B cell (primary cell): ENCODE measurements around the gene KEL. TPM values are rescaled to one million over a fixed set of nuclear protein-coding genes. Genes with fewer than 3 reads are reported as not detected.

Experiments used
- ATAC-seq: fragments of 200-7000 bp; cut with Tn5 transposase; one replicate; pipeline ENCODE4 v1.10.0; 2021; ENCODE audit warnings: low read depth, mild to moderate bottlenecking, moderate number of reproducible peaks, moderate library complexity
- CTCF ChIA-PET: fragments of 350-600 bp; sonication (Branson Sonifier 250); formaldehyde crosslinking; loops from one replicate; lab custom pipeline; 2021; ENCODE audit warnings: antibody characterized with exemption, inconsistent platforms; lab: Charles Lee
- POLR2A ChIA-PET: fragments of 350-600 bp; sonication (Branson Sonifier 250); formaldehyde crosslinking; loops from one replicate; lab custom pipeline; 2021; ENCODE audit warnings: antibody characterized with exemption; lab: Charles Lee
- DNase-seq: peaks from one replicate; pipeline ENCODE4 v3.0.0; 2013
- H2AFZ ChIP-seq: 2 replicates; pipeline ENCODE4 v1.6.1; 2012; ENCODE audit warnings: mild to moderate bottlenecking, low read depth, low read length; ENCODE audit not compliant: insufficient read depth, poor library complexity, severe bottlenecking
- H3K27ac ChIP-seq, 2 donors: 1 replicate in 1 of 2; 2 replicates in 1 of 2; pipeline ENCODE4 v1.5.1; 2012 to 2013; ENCODE audit warnings: low read length in 2 of 2, mild to moderate bottlenecking in 2 of 2, moderate library complexity in 1 of 2
- H3K27me3 ChIP-seq, 4 experiments: fragments of 200-600 bp in 1 of 4; sonication (generic) in 1 of 4; replicated peaks in 1 of 4; 1 replicate in 2 of 4; 2 replicates in 2 of 4; pipeline versions ENCODE4 v1.6.1 to v1.7.0; 2013 to 2016; ENCODE audit warnings: low read length in 3 of 4, mild to moderate bottlenecking in 2 of 4, mixed read lengths in 1 of 4, moderate library complexity in 1 of 4; ENCODE audit not compliant: insufficient read depth in 4 of 4, control insufficient read depth in 3 of 4; ENCODE audit errors: control extremely low read depth in 1 of 4
- H3K36me3 ChIP-seq, 2 experiments: replicated peaks in 1 of 2; 1 replicate in 1 of 2; 2 replicates in 1 of 2; pipeline versions ENCODE4 v1.6.1 to v1.7.1; 2013; ENCODE audit warnings: low read length in 1 of 2; ENCODE audit not compliant: insufficient read depth in 2 of 2, control insufficient read depth in 1 of 2; ENCODE audit errors: control extremely low read depth in 1 of 2, extremely low read depth in 1 of 2
- H3K4me1 ChIP-seq, 2 donors: fragments of 200-600 bp in 1 of 2; sonication (generic) in 1 of 2; 1 replicate in 1 of 2; 2 replicates in 1 of 2; pipeline versions ENCODE4 v1.5.1 to v1.6.1; 2013 to 2017; ENCODE audit warnings: low read length in 2 of 2; ENCODE audit not compliant: control insufficient read depth in 2 of 2, insufficient read depth in 2 of 2
- H3K4me2 ChIP-seq: replicated peaks from 2 replicates; pipeline ENCODE3; 2012; ENCODE audit warnings: mild to moderate bottlenecking, low read depth, low read length; ENCODE audit not compliant: poor library complexity, severe bottlenecking
- H3K4me3 ChIP-seq, 5 experiments: fragments of 200-600 bp in 1 of 5; sonication (generic) in 1 of 5; 1 replicate in 3 of 5; 2 replicates in 2 of 5; pipeline versions ENCODE4 v1.5.1 to v1.7.0; 2011 to 2016; ENCODE audit warnings: low read length in 4 of 5, mild to moderate bottlenecking in 4 of 5, low read depth in 2 of 5, control low read depth in 1 of 5, moderate library complexity in 1 of 5; ENCODE audit not compliant: insufficient read depth in 1 of 5; ENCODE audit errors: control extremely low read depth in 1 of 5, extremely low read depth in 1 of 5
- H3K79me2 ChIP-seq: fragments of 200-600 bp; sonication (generic); one replicate; pipeline ENCODE4 v1.6.0; 2016; ENCODE audit warnings: low read length; ENCODE audit not compliant: control insufficient read depth, insufficient read depth
- H3K9ac ChIP-seq: fragments of 200-600 bp; sonication (generic); 2 replicates; pipeline ENCODE4 v1.6.1; 2017; ENCODE audit warnings: mild to moderate bottlenecking, low read length, moderate library complexity
- H3K9me3 ChIP-seq, 3 donors: one replicate each; pipeline versions ENCODE4 v1.6.1 to v1.7.1; 2013; ENCODE audit warnings: low read length in 2 of 3; ENCODE audit not compliant: control insufficient read depth in 2 of 3, insufficient read depth in 1 of 3; ENCODE audit errors: control extremely low read depth in 1 of 3
- H4K20me1 ChIP-seq: 2 replicates; pipeline ENCODE4 v1.6.0; 2012; ENCODE audit warnings: mild to moderate bottlenecking, low read length; ENCODE audit not compliant: insufficient read depth, control insufficient read depth, poor library complexity, severe bottlenecking
- H3K27ac Mint-ChIP-seq: one replicate; pipeline ENCODE4 v1.8.0; 2021; ENCODE audit warnings: mixed read lengths
- H3K27me3 Mint-ChIP-seq: one replicate; pipeline ENCODE4 v1.8.0; 2021; ENCODE audit warnings: mixed read lengths
- H3K4me1 Mint-ChIP-seq: one replicate; pipeline ENCODE4 v1.8.0; 2021; ENCODE audit warnings: mixed read lengths
- H3K4me3 Mint-ChIP-seq: one replicate; pipeline ENCODE4 v1.8.0; 2021; ENCODE audit warnings: mixed read lengths
- H3K9me3 Mint-ChIP-seq: one replicate; pipeline ENCODE4 v1.8.0; 2022; ENCODE audit warnings: mixed read lengths; ENCODE audit not compliant: insufficient read depth
- CTCF ChIP-seq: fragments of 200-600 bp; IDR thresholded peaks from one replicate; pipeline ENCODE4 v1.8.0; 2022; ENCODE audit warnings: antibody characterized with exemption, mild to moderate bottlenecking
- EZH2 ChIP-seq: IDR thresholded peaks from 2 replicates; pipeline ENCODE4 v1.6.1; 2012; ENCODE audit warnings: borderline replicate concordance, low read depth, mild to moderate bottlenecking, moderate library complexity, low read length; ENCODE audit not compliant: insufficient read depth, poor library complexity, severe bottlenecking
- WGBS: methylation state at CpG from one replicate; pipeline ENCODE4 v1.1.5; 2013; ENCODE audit warnings: missing lambda C conversion rate; ENCODE audit not compliant: insufficient coverage; 5-methylcytosine and 5-hydroxymethylcytosine counted together
- intact Hi-C: fragments of 100-400 bp; cut with micrococcal nuclease; formaldehyde crosslinking; loops from one replicate; pipeline ENCODE4 v1.10.0; 2022
- polyA plus RNA-seq: library from polyadenylated mRNA; depleted of rRNA; stranded (reverse); fragments of >200 nt; gene quantifications from 2 replicates; pipeline ENCODE4 v1.2.3, GENCODE V29; 2012
- total RNA-seq, 2 donors: library from RNA; stranded (reverse); fragments of 120-200 nt in 1 of 2; gene quantifications; 1 replicate in 1 of 2; 2 replicates in 1 of 2; pipeline versions ENCODE4 v1.2.3 to v1.2.4, GENCODE V29; 2013 to 2022

The KEL gene
- total and polyA plus RNA-seq, 2 donors (not counting 1 experiment from before 2014, with no cell fraction given): 0.27 to 0.71 TPM

DNA sequence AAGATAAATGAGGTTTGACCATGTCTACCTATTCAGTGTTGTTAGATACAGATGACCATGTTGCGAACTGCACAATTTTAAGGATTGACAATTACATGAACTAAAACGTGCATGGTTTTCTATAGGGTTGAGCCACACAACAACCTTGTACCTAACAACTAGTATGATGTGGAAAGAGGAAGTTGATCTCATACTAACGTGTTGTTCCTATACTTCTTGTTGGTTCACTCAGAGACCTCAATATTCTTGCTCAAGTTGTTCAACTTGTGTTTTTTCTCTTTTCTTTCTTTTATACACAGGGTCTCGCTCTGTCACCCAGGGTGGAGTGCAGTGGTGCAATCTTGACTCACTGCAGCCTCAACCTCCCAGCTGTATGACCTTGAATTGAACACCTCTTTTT is 6.1 kb upstream of the KEL start:
- Mint-ChIP-seq H3K27me3 (peaks cover 49% of the 10 kb centered on the region), H3K9me3 (no peaks in the 10 kb centered on the region), H3K4me3 (no peak overlapping the region), H3K27ac (no peak overlapping the region), H3K4me1 (no peaks in the 10 kb centered on the region)
- ATAC-seq (no peak), DNase-seq (no peak)
- Histone ChIP-seq H4K20me1 (no peaks in the 10 kb centered on the region), H3K36me3 (no peaks in the 10 kb centered on the region), H2AFZ (no peak overlapping the region), H3K27ac (no peak overlapping the region), H3K4me2 (no peak overlapping the region), H3K4me1 (no peaks in the 10 kb centered on the region), H3K27me3 (peaks cover 0 to 21% (median 13%) of the 10 kb centered on the region in 4 experiments), H3K9me3 (no peaks in the 10 kb centered on the region), H3K9ac (no peak overlapping the region), H3K4me3 (no peak overlapping the region), H3K79me2 (no peaks in the 10 kb centered on the region)
- intact Hi-C loops: no loop called here
- WGBS: 100% methylated on average over 1 of the region's 4 CpGs
- TF ChIP-seq EZH2: no peak
- TF ChIP-seq CTCF: no peak
- POLR2A ChIA-PET: no interaction called here
- CTCF ChIA-PET: no interaction called here

DNA sequence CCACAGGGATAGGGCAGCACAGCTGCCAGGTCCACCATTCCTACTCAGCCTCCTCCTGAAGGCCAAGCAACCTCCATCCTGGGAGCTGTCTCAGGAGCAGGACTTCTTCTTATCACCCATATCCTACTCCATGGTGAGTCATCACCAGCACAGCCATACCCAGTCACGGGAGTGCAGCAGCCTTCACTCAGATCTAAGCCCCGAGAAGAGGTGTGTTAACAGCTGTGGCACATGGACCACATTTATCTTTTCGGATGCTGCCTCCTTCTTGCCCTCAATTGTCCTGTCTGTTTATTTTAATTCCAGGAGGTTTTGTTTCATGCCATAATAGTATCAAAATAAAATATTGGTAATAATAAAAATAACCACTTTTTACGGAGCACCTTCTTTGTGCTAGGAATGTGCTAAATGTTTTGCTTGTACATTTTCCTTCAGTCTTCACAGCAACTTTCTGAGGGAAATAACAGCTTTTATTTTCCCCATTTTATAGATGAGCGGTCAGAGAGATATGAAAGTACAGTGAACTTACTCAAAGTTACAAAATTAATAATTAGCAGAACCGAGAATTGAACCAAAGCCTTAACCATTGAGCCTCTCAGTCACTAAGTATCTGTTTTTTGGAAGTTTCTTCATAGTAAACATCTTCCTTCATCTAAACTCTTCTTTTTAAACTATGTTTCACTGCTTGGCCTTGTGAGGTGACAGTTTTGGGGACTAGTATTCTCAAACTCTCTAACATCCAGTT is 2.5 kb upstream of the KEL start:
- H3K79me2 ChIP-seq: no peaks in the 10 kb centered on the region
- no peak overlapping the region for H3K27ac ChIP-seq
- TF ChIP-seq EZH2 (no peak), CTCF (no peak)
- Mint-ChIP-seq H3K9me3 (no peaks in the 10 kb centered on the region), H3K4me3 (no peak overlapping the region), H3K27ac (no peak overlapping the region), H3K27me3 (peaks cover 51% of the 10 kb centered on the region), H3K4me1 (no peaks in the 10 kb centered on the region)
- no peaks in the 10 kb centered on the region for H3K9me3 ChIP-seq
- H2AFZ ChIP-seq: no peak overlapping the region
- no peak for ATAC-seq
- H3K4me2 ChIP-seq: no peak overlapping the region
- no peaks in the 10 kb centered on the region for H4K20me1 ChIP-seq
- H3K4me1 ChIP-seq: no peaks in the 10 kb centered on the region
- DNase-seq: no peak
- intact Hi-C loops: no loop called here
- WGBS: 86% methylated on average over 2 of the region's 6 CpGs
- no peak overlapping the region for H3K4me3 ChIP-seq
- ChIA-PET POLR2A (no interaction called here), CTCF (no interaction called here)
- peaks cover 0 to 23% (median 13%) of the 10 kb centered on the region in 4 experiments for H3K27me3 ChIP-seq
- no peaks in the 10 kb centered on the region for H3K36me3 ChIP-seq
- H3K9ac ChIP-seq: no peak overlapping the region
